Ovary (tissue), 1 donor: ENCODE results near the gene ZNF800.

ENCODE experiments used
- EP300 ChIP-seq: sonication (generic); formaldehyde crosslinking; IDR thresholded peaks from one replicate; pipeline ENCODE4 v1.6.1; 2017; ENCODE audit warnings: antibody characterized with exemption
- POLR2A ChIP-seq: fragments of 450-650 bp; IDR thresholded peaks from one replicate; pipeline ENCODE4 v1.6.1; 2017; ENCODE audit warnings: antibody characterized with exemption, mild to moderate bottlenecking, moderate library complexity

DNA sequence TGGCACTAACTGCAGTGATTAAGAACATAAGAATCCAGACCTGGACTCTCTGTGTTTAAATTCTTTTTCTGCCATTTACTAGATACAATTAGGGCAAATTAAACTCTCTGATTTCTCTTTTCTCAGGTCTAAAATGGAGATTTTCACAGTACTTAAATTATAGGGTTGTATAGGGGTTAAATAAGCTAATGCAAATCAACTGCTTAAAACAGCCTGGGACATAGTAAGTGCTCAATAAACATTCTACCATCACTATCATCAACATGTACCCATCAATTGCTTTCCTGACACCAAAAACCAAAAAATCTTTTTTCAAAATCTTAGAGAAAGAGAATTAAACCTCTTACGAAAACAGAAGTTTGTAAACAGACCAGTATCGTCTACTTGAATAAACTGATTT, 4.5 kb downstream of the ZNF800 start:
- TF ChIP-seq POLR2A (no peak), EP300 (no peak)
